Endometrial microvascular endothelial cells (primary cell): ENCODE results near the gene SMIM5. TPM values are rescaled to one million over a fixed set of nuclear protein-coding genes. Genes with fewer than 3 reads are reported as not detected.

Experiments used
- in situ Hi-C: cut with HindIII; loops from 2 replicates; pipeline ENCODE4 v1.10.0; 2017; ENCODE audit warnings: low sequenced_read_pairs, low pct_unique_long_range_greater_than_20kb; ENCODE audit errors: inconsistent ontology term
- total RNA-seq: library from RNA; depleted of rRNA; stranded (reverse); fragments of >200 nt; gene quantifications from one replicate; pipeline ENCODE4 v1.2.3, GENCODE V29; 2015; ENCODE audit errors: inconsistent ontology term

The SMIM5 gene
- total RNA-seq, 1 donor from 2014 or later = not detected

DNA sequence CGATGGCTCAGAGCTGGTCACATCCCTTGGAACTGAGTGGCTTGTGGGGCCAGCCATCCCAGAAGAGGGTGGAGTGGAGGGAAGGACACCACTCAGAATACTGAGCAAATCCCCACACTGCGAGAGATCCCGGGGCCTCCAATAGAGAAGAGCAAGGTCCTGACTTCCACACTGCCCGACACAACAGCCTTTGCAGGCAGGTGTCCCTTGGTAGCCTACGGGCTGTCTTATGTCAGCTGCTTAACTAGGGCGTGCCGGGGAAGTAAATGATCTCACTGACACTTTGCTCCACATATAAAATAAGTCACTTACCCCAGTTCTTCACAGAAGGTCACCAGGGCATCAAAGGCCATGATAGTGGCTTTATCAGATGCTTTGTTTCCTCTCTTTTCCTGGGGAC lies 17.6 kb downstream of the SMIM5 start:
- in situ Hi-C loops = no loop called here

DNA sequence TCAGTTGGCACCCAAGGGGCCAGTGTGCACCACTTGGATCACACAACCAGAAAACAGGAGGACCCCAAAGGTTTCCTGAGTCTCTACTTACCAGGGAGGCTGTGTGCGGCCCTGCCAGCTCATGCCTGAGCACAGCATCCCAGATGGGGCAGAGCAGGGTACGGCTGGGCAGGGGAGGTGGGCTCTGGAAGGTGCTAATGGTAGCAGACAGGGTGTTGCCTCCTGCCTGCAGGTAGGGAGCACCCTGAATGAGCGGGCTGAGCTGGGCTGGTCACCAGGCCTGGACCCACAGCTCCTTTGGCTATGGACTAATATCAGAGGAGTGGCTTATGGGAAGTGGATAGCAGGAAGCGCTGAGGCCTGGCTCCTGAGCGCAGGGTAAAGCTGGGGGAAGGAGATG lies 19.1 kb downstream of the SMIM5 start:
- in situ Hi-C loops = no loop called here

DNA sequence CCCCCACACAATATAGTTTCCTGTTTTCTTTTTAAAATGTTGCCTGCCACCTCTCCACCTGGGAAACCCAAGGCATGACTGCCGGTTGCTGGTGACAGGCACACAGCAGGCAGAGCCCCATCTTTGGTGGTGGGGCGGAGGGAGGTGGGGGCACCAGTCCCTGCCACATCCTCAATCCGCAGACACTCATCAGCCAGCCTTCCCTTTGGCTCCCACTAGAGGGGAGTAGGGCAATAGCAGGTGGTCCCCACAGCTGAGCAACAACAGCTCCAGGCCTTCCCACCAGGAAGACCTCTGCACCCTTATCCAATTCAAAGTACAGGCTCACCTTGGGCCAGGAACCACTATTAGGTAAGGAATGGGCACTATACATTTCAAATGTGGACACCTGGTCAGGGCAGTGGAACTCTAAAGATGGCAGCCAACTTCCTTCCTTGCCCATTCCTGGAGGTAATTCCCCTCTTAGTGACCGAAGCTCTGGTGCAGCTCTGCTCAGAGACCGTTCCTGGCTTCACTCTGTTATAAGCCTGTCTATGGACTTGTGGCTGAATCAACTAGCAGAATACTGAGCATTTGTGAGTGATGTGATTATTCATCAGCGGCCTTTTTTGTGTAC lies 19.8 kb downstream of the SMIM5 start:
- in situ Hi-C loops = no loop called here

DNA sequence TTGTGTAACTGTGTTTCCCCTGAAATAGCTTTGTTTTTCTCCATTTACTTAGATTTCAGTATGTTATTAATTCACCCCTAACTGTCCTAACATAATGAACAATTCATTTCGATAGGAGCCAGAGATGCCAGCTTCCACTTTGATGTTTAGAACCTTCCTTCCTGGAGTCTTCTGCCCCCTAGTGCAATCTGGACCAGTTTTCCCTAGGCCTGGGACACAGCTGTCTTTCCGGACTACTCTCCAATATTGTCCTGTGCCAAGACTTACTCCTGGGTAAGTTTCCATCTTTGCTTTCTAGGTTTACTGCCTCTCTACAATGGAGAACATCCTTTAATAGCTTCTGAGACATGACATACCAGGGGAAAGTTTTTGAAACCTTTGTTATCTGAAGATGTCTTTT lies 20.9 kb downstream of the SMIM5 start:
- in situ Hi-C loops = no loop called here

DNA sequence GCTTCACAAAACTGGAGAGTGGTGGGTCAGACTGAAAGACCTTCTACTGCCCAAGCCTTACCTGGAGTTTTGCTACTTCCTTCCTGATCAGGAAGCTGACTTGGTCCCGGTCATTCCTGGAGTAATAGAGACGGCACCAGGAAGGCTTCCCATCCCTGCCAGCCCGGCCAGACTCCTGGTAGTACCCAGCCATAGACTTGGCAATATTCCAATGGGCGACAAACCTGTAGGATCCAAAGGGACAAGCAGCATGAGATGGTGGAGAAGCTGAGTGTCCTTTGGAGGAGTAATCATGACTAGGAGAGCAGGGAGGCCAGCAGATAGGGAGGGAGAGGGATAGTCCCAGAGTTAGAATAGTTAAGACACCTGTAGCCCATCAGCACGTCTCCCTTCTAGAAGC lies 25.0 kb downstream of the SMIM5 start:
- in situ Hi-C loops = no loop called here

DNA sequence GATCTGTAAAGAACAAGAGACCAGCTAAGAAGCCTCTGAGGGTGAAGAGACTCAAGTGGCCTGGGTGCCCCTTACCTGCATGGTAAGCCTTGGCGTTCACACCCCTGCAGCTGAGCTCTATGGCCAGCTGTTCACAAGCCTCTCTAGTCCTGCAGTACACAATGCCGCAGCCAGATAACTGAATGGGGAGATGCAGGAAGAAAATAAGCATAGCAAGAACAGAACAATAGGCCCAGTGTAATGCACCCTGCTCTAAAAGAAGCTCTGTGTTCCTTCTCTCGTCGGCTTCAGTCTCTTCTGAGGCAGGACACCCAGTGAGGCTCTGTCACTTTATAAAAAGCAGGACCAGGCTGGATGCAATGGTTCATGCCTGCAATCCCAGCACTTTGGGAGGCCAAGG lies 28.3 kb downstream of the SMIM5 start:
- in situ Hi-C loops = no loop called here

DNA sequence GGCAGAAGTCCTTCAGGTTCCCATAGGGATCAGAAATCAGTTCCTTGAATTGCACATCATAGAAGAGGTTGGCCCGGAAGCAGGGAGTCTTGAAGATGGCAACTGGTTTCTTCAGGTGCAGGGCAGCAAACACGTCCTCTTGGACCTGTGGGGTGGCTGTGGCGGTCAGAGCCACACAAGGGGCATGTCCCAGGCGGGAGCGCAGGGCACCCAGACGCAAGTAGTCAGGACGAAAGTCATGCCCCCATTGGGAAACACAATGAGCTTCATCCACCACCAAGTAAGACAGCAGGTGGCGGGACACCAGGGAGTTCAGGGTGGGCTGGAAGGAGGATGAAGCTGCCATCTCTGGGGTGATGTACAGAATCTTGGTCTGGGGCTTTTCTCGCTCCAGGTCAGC lies 29.3 kb downstream of the SMIM5 start:
- in situ Hi-C loops = no loop called here

DNA sequence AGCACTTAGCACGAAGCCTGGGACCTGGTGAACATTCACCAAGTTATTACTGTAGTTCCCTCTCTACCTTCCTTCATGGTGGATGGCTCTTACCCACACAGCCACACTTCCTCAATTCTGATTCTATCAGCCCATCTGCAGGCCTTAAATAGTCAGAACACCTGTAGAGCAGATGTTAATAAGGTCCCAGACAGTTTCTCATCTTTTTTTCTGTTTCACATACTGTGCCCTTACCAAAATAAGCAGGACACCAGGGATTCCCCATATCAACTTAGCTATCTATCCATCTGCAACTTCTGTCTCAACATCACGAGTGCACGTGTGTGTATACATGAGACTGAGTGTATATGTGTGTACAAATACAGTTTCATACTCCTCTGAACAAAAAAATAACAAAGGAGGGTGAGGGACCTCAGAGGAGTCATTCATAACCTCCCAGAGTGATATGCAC lies 30.9 kb downstream of the SMIM5 start:
- in situ Hi-C loops = no loop called here

DNA sequence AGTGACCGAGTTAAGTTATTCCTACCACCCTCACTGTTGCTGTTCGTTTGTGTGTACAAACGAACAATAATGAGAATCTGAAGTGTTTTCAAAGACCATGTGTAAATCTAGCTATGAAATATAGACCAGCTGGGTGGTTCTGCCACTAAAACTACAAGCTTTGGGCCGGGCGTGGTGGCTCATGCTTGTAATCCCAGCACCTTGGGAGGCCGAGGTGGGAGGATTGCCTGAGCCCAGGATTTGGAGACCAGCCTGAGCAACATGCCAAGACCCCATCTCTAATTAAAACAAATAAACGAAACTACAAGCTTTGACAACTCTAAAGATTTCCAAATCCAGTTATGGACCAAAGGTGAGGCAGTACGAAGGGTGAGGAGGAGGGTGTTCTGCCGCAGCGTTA lies 32.7 kb downstream of the SMIM5 start:
- in situ Hi-C loops = no loop called here

DNA sequence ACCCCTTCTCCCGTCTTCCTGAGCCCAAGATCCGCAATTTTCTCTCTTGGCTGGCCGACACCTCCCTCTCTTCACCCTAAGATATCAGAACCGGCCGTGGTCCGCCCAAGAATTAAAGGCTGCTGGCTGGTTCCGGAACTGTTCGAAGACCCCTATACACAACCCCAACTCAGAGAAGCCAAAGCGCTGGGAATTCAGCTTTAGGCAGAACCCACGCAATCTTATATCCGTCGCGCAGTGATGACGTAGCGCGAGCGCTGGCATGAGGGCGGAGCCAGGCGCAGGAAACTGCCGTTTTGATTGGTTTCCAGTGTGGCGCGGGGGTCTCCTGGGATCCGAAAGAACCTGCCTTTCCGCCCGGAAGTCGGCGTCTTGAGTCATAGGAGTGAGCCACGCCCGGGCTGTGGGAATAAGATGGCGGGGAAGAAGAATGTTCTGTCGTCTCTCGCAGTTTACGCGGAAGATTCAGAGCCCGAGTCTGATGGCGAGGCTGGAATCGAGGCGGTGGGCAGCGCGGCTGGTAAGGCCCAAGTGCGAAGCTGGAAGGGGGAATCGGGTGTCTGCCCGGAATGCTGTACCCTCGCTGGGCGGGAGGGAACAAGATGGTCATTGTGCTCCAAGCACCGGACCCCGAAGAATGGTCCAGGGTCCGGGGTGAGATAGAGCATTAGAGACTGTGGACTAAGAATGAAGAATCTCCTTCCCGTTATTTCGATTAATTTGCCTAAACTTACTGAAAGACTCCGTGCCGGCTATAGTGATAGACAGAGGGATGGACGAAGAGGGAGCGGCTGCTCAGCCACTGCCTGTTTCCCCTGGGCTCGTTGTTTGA lies 33.9 kb downstream of the SMIM5 start, which contains the start of the genes RECQL5 and SAP30BP:
Gene RECQL5 (minus strand): TSS at position 196 of the 832 bp plus-strand sequence. CDS start 597 bp downstream, outside the sequence.
Gene SAP30BP (plus strand): TSS at position 380 of the 832 bp plus-strand sequence. CDS start 35 bp downstream, at position 415.
- in situ Hi-C loops = no loop called here

DNA sequence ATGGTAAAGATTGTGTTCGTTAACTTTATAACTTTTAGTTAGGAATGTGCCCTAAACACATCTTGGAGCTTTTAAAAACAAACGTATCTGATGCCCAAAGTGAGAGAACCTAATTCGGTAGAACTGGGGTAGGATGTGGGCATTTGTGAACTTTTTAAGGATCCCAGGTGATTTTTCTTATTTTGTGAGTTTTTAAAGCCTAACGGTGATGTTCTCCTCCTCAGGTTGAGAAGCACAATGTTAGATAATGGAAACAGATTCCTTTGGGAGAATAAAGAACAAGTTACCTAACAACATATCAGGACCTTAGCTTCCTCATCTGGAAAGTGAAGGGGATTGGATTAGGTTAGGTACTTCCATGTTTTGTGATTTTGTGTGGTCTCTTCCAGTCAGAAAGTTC lies 34.6 kb downstream of the SMIM5 start:
- in situ Hi-C loops = no loop called here

DNA sequence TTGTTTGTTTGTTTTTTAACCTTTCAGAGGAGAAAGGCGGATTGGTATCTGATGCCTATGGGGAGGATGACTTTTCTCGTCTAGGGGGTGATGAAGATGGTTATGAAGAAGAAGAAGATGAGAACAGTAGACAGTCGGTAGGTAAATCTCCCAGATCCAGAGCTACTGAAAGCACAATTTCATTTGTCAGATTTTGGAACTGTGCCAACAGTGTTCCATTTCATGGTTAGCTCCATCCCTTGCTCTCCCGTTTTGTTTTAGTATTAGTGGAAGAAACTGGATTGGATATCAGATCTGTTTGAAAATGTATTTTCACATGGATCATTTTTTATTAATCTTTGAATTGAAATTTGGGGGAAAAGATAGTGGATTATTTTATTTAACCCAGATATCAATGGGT lies 35.3 kb downstream of the SMIM5 start:
- in situ Hi-C loops = no loop called here

DNA sequence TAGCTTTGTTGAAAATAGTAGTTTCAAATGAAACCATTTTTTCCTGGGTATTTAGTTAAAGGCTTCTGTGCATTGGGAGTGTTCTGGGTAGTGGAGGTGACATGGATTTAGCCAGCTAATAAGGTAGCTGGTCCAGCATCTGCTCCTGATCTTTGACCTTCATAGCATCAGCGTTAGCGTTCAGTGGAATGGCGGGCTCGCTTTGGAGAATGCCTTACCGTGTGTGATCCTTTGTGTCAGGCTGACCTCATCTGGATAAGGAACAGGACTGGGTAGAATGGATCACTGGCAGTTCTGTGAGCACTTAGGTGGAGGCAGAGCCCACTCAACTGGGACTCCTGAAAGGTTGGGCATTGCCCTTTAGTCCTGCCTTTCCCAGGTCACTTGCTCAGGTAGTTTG lies 37.6 kb downstream of the SMIM5 start:
- in situ Hi-C loops = no loop called here

DNA sequence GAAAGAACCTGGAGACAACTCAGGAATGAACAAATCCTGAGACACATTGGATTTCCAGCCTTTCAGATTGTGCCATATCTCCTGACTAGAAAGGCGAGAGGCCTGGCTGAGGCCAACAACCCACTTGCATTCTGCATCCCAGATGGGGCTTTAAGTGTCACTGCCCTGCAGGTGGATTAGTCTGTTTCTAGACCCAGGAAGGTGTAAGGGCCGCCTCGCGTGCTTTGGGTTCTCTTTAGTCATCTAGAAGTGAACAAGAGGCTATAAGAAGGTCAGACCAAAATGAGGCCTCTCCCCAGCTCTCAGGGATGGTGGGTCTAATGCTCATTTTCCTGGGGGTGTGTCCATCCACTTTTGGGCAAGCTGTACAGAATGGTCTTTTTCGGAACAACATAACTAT lies 38.8 kb downstream of the SMIM5 start:
- in situ Hi-C loops = no loop called here

DNA sequence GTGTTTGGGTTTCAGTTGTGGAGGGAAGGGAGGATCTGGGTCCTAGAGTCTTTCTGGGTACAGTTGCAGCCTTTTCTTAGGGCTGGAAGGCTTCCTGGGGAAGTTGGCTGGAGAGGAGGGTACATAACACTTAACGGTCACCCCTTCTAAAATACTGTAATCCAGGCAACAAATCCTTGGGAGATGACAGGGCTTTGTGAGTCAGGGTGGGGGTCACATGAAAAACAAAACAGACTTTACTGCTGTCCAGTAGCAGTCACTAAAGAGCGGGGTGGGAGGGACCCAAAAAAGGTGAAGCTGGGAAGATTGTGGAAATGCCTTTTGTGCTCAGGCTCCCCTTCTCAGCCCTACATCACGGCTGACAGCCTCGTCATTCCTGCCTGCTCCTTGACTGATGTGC lies 40.3 kb downstream of the SMIM5 start:
- in situ Hi-C loops = no loop called here

DNA sequence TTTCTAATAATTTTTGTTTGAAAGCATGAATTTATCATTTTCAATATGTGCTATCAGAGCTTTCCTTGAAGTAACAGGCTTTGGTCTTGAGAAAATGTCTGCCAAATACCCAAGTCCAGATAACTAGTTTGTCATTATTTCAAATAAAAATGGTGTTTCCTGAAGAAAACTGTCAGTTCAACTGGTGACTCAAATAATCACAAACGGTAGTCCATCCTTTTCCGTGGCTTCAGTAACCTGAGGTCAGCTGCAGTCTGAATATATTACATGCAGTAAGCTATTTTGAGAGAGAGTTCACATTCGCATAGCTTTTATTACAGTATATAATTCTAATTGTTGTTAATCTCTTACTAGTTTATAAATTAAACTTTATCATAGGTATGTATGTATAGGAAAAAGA lies 43.2 kb downstream of the SMIM5 start:
- in situ Hi-C loops = no loop called here

DNA sequence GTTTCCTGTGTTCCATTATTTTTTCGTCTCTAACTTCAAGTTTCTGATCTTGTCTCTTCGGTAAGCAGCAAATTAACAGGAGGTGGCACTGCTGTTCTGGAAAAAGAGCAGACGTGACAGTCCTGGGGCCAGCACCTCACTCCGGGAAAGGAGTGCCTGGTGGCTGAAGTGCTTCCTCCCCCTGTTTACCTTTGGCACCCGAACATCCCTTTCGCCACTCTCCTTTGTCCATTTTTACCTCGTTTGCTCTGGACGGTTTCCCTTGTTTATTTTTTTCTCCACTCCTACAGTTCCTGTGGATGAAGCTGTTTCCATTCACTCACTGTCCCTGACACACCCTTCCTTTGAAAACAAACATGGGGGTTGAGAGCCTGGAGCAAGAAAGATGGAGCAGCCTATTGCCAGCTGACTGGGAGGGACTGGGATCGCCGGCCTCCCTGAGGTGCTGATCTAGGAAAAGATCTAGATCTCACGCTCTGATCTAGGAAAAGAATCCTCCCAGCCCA lies 46.5 kb downstream of the SMIM5 start:
- in situ Hi-C loops = loop anchor here (5.0 kb wide), 1 partner anchor 68 kb away; no protein-coding TSS in a partner anchor

DNA sequence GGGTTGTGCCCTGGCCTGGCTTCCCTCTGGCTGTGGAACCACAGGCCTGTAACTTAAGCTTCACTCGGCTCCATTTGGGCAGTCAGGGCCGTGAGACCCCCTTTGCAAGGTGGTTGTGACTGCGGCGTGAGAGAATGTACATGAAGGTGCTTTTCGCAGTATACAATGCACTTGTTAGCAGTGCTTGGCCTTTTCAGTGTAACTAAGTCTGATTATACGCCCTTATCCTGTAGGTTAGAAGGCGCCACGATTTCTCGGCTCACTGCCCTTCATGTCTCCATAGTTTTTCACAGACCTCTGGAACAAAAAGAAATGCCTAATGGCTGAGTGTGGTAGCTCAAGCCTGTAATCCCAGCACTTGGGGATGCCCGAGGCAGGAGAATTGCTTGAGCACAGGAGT lies 47.2 kb downstream of the SMIM5 start:
- in situ Hi-C loops = loop anchor here (5.0 kb wide), 1 partner anchor 67 kb away; no protein-coding TSS in a partner anchor

DNA sequence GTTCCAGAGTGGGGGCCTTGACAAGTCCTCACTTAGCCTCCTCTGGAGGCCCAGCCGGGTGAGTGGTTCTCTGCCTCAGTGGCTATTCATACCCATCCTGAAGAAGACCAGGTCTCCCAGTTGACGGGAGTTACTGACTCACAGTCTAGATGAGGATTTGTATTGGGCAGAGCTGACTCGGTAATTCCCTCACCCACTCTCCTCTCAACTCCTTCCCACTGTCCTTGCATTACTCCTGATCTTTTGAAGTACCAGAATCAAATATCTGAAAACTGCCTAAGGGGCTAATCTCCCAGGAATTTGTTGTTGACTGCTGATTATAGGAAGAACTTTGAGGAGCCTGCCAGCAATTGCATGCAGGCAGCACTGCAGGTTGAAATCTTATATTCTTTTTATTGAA lies 48.1 kb downstream of the SMIM5 start:
- in situ Hi-C loops = loop anchor here (5.0 kb wide), 1 partner anchor 66 kb away; no protein-coding TSS in a partner anchor

DNA sequence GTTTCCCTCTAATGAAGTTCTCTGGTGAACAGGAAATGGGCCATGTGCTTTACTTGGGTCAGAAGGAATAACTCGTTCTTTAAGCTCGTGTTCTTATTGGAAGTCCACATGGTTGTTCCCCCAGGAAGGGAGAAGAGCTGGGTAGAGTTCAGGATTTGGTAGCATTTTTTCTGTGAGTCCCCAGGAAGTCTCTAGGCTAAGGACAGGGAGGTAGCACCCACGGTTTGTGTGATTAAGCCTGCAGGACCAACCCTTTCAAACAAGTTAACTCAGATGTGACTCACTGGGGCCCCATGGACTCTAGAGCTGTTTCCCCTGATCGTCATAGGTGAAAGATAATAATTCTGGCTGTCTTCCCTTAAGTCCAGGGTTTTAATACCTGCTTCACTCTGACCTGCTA lies 50.3 kb downstream of the SMIM5 start:
- in situ Hi-C loops = loop anchor here (5.0 kb wide), 1 partner anchor 64 kb away; no protein-coding TSS in a partner anchor
